B cell (primary cell): ENCODE results near the gene ZMYND15. TPM values are rescaled to one million over a fixed set of nuclear protein-coding genes. Genes with fewer than 3 reads are reported as not detected.

Source experiments
- ATAC-seq: fragments of 200-7000 bp; cut with Tn5 transposase; one replicate; pipeline ENCODE4 v1.10.0; 2021; ENCODE audit warnings: low read depth, mild to moderate bottlenecking, moderate number of reproducible peaks, moderate library complexity
- CTCF ChIA-PET: fragments of 350-600 bp; sonication (Branson Sonifier 250); formaldehyde crosslinking; loops from one replicate; lab custom pipeline; 2021; ENCODE audit warnings: antibody characterized with exemption, inconsistent platforms; lab: Charles Lee
- POLR2A ChIA-PET: fragments of 350-600 bp; sonication (Branson Sonifier 250); formaldehyde crosslinking; loops from one replicate; lab custom pipeline; 2021; ENCODE audit warnings: antibody characterized with exemption; lab: Charles Lee
- DNase-seq: peaks from one replicate; pipeline ENCODE4 v3.0.0; 2013
- H2AFZ ChIP-seq: 2 replicates; pipeline ENCODE4 v1.6.1; 2012; ENCODE audit warnings: mild to moderate bottlenecking, low read depth, low read length; ENCODE audit not compliant: insufficient read depth, poor library complexity, severe bottlenecking
- H3K27ac ChIP-seq, 2 donors: 1 replicate in 1 of 2; 2 replicates in 1 of 2; pipeline ENCODE4 v1.5.1; 2012 to 2013; ENCODE audit warnings: low read length in 2 of 2, mild to moderate bottlenecking in 2 of 2, moderate library complexity in 1 of 2
- H3K27me3 ChIP-seq, 4 experiments: fragments of 200-600 bp in 1 of 4; sonication (generic) in 1 of 4; replicated peaks in 1 of 4; 1 replicate in 2 of 4; 2 replicates in 2 of 4; pipeline versions ENCODE4 v1.6.1 to v1.7.0; 2013 to 2016; ENCODE audit warnings: low read length in 3 of 4, mild to moderate bottlenecking in 2 of 4, mixed read lengths in 1 of 4, moderate library complexity in 1 of 4; ENCODE audit not compliant: insufficient read depth in 4 of 4, control insufficient read depth in 3 of 4; ENCODE audit errors: control extremely low read depth in 1 of 4
- H3K36me3 ChIP-seq, 2 experiments: replicated peaks in 1 of 2; 1 replicate in 1 of 2; 2 replicates in 1 of 2; pipeline versions ENCODE4 v1.6.1 to v1.7.1; 2013; ENCODE audit warnings: low read length in 1 of 2; ENCODE audit not compliant: insufficient read depth in 2 of 2, control insufficient read depth in 1 of 2; ENCODE audit errors: control extremely low read depth in 1 of 2, extremely low read depth in 1 of 2
- H3K4me1 ChIP-seq, 2 donors: fragments of 200-600 bp in 1 of 2; sonication (generic) in 1 of 2; 1 replicate in 1 of 2; 2 replicates in 1 of 2; pipeline versions ENCODE4 v1.5.1 to v1.6.1; 2013 to 2017; ENCODE audit warnings: low read length in 2 of 2; ENCODE audit not compliant: control insufficient read depth in 2 of 2, insufficient read depth in 2 of 2
- H3K4me2 ChIP-seq: replicated peaks from 2 replicates; pipeline ENCODE3; 2012; ENCODE audit warnings: mild to moderate bottlenecking, low read depth, low read length; ENCODE audit not compliant: poor library complexity, severe bottlenecking
- H3K4me3 ChIP-seq, 5 experiments: fragments of 200-600 bp in 1 of 5; sonication (generic) in 1 of 5; 1 replicate in 3 of 5; 2 replicates in 2 of 5; pipeline versions ENCODE4 v1.5.1 to v1.7.0; 2011 to 2016; ENCODE audit warnings: low read length in 4 of 5, mild to moderate bottlenecking in 4 of 5, low read depth in 2 of 5, control low read depth in 1 of 5, moderate library complexity in 1 of 5; ENCODE audit not compliant: insufficient read depth in 1 of 5; ENCODE audit errors: control extremely low read depth in 1 of 5, extremely low read depth in 1 of 5
- H3K79me2 ChIP-seq: fragments of 200-600 bp; sonication (generic); one replicate; pipeline ENCODE4 v1.6.0; 2016; ENCODE audit warnings: low read length; ENCODE audit not compliant: control insufficient read depth, insufficient read depth
- H3K9ac ChIP-seq: fragments of 200-600 bp; sonication (generic); 2 replicates; pipeline ENCODE4 v1.6.1; 2017; ENCODE audit warnings: mild to moderate bottlenecking, low read length, moderate library complexity
- H3K9me3 ChIP-seq, 3 donors: one replicate each; pipeline versions ENCODE4 v1.6.1 to v1.7.1; 2013; ENCODE audit warnings: low read length in 2 of 3; ENCODE audit not compliant: control insufficient read depth in 2 of 3, insufficient read depth in 1 of 3; ENCODE audit errors: control extremely low read depth in 1 of 3
- H4K20me1 ChIP-seq: 2 replicates; pipeline ENCODE4 v1.6.0; 2012; ENCODE audit warnings: mild to moderate bottlenecking, low read length; ENCODE audit not compliant: insufficient read depth, control insufficient read depth, poor library complexity, severe bottlenecking
- H3K27ac Mint-ChIP-seq: one replicate; pipeline ENCODE4 v1.8.0; 2021; ENCODE audit warnings: mixed read lengths
- H3K27me3 Mint-ChIP-seq: one replicate; pipeline ENCODE4 v1.8.0; 2021; ENCODE audit warnings: mixed read lengths
- H3K4me1 Mint-ChIP-seq: one replicate; pipeline ENCODE4 v1.8.0; 2021; ENCODE audit warnings: mixed read lengths
- H3K4me3 Mint-ChIP-seq: one replicate; pipeline ENCODE4 v1.8.0; 2021; ENCODE audit warnings: mixed read lengths
- H3K9me3 Mint-ChIP-seq: one replicate; pipeline ENCODE4 v1.8.0; 2022; ENCODE audit warnings: mixed read lengths; ENCODE audit not compliant: insufficient read depth
- EZH2 ChIP-seq: IDR thresholded peaks from 2 replicates; pipeline ENCODE4 v1.6.1; 2012; ENCODE audit warnings: borderline replicate concordance, low read depth, mild to moderate bottlenecking, moderate library complexity, low read length; ENCODE audit not compliant: insufficient read depth, poor library complexity, severe bottlenecking
- WGBS: methylation state at CpG from one replicate; pipeline ENCODE4 v1.1.5; 2013; ENCODE audit warnings: missing lambda C conversion rate; ENCODE audit not compliant: insufficient coverage; 5-methylcytosine and 5-hydroxymethylcytosine counted together
- intact Hi-C: fragments of 100-400 bp; cut with micrococcal nuclease; formaldehyde crosslinking; loops from one replicate; pipeline ENCODE4 v1.10.0; 2022
- polyA plus RNA-seq: library from polyadenylated mRNA; depleted of rRNA; stranded (reverse); fragments of >200 nt; gene quantifications from 2 replicates; pipeline ENCODE4 v1.2.3, GENCODE V29; 2012
- total RNA-seq, 2 donors: library from RNA; stranded (reverse); fragments of 120-200 nt in 1 of 2; gene quantifications; 1 replicate in 1 of 2; 2 replicates in 1 of 2; pipeline versions ENCODE4 v1.2.3 to v1.2.4, GENCODE V29; 2013 to 2022
- TF ChIP-seq, protein P1 (sequence below): fragments of 200-600 bp; IDR thresholded peaks from one replicate; pipeline ENCODE4 v1.8.0; 2022; ENCODE audit warnings: antibody characterized with exemption, mild to moderate bottlenecking

ZMYND15 gene
- total and polyA plus RNA-seq, 2 donors (not counting 1 experiment from before 2014, with no cell fraction given), result 0.72 to 2.5 TPM

DNA sequence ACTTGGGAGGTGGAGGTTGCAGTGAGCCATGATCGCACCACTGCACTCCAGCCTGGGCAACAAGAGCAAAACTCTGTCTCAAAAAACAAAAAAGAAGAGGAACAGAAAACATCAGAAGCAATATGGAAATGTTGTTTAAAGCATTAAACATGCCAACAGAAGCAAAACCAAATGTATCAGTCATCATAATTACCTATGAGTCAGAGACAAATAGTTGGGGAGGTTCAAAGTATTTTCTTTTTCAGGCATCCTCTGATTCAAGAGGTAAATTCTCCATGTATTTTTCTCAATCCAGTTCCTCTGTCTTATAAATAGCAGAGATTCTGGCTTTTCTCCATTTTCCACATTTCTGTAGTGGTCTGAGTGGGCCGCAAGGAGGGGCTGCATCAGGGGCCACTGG lies 30.0 kb downstream of the ZMYND15 start:
- Histone ChIP-seq H3K9ac (no peak overlapping the region), H3K79me2 (no peaks in the 10 kb centered on the region), H3K36me3 (no peaks in the 10 kb centered on the region), H3K9me3 (no peaks in the 10 kb centered on the region), H3K4me2 (no peak overlapping the region), H2AFZ (no peak overlapping the region), H3K4me1 (peaks cover 4 to 6% of the 10 kb centered on the region in 2 donors), H4K20me1 (no peaks in the 10 kb centered on the region), H3K27me3 (peaks cover 0 to 4% (median 0%) of the 10 kb centered on the region in 4 experiments), H3K4me3 (no peak overlapping the region), H3K27ac (no peak overlapping the region)
- Mint-ChIP-seq H3K27ac (no peak overlapping the region), H3K9me3 (no peaks in the 10 kb centered on the region), H3K4me1 (peaks cover 5% of the 10 kb centered on the region), H3K27me3 (peaks cover 6% of the 10 kb centered on the region), H3K4me3 (no peak overlapping the region)
- ChIA-PET CTCF (interaction anchor here (0.6 to 1.1 kb wide), 2 partner anchors 14 to 294 kb away, joined by 3 read pairs; no protein-coding TSS in a partner anchor), POLR2A (interaction anchor here (1.2 kb wide), 1 partner anchor 9 kb away, joined by 5 read pairs; no protein-coding TSS in a partner anchor)
- 100% methylated on average over 1 of the region's 2 CpGs for WGBS
- DNase-seq (no peak), ATAC-seq (no peak)
- intact Hi-C loops, result no loop called here
- TF ChIP-seq, protein P1, sequence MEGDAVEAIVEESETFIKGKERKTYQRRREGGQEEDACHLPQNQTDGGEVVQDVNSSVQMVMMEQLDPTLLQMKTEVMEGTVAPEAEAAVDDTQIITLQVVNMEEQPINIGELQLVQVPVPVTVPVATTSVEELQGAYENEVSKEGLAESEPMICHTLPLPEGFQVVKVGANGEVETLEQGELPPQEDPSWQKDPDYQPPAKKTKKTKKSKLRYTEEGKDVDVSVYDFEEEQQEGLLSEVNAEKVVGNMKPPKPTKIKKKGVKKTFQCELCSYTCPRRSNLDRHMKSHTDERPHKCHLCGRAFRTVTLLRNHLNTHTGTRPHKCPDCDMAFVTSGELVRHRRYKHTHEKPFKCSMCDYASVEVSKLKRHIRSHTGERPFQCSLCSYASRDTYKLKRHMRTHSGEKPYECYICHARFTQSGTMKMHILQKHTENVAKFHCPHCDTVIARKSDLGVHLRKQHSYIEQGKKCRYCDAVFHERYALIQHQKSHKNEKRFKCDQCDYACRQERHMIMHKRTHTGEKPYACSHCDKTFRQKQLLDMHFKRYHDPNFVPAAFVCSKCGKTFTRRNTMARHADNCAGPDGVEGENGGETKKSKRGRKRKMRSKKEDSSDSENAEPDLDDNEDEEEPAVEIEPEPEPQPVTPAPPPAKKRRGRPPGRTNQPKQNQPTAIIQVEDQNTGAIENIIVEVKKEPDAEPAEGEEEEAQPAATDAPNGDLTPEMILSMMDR, result no peak
- no peak for TF ChIP-seq EZH2

DNA sequence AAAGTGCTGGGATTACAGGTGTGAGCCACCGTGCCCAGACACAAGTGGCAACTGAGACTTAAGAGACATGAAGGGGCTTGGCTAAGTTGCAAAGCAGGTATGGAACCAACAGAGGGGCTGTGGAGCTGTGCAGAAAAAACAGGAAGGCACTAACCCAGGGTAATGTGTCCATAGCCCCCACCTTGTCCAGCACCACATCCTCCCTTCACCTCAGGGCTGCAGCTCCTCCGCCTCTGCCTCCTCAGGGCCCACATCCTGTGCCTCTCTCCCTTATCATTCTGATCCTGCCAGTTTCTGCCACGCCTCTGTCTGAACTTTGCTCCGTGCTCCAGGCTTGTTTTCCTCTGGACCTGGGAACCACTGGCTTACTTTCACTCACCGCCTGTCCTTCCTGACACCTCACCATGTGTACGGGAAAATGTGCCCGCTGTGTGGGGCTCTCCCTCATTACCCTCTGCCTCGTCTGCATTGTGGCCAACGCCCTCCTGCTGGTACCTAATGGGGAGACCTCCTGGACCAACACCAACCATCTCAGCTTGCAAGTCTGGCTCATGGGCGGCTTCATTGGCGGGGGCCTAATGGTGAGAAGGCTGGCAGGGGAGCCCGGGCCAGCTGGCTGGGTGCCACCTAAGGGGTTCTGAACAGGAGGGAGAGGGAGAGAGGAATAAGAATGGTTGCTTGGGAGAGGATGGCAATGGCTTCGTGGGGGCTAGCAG lies 32.0 kb downstream of the ZMYND15 start, which contains the start of gene TM4SF5:
Gene TM4SF5, plus strand, starts transcription at position 368 of the 716 bp plus-strand sequence. Its CDS starts 37 bp downstream, at position 405.
- ATAC-seq (no peak), DNase-seq (no peak)
- Histone ChIP-seq H3K27me3 (peaks cover 0 to 4% (median 0%) of the 10 kb centered on the region in 4 experiments), H3K79me2 (no peaks in the 10 kb centered on the region), H4K20me1 (no peaks in the 10 kb centered on the region), H3K4me1 (peaks cover 3 to 10% of the 10 kb centered on the region in 2 donors), H3K9me3 (no peaks in the 10 kb centered on the region), H3K4me3 (no peak within 1 kb of the TSS), H3K9ac (no peak within 1 kb of the TSS), H3K27ac (no peak within 1 kb of the TSS), H3K4me2 (no peak within 1 kb of the TSS), H3K36me3 (no peaks in the 10 kb centered on the region), H2AFZ (no peak within 1 kb of the TSS)
- intact Hi-C loops, result no loop called here
- no peak for TF ChIP-seq EZH2
- TF ChIP-seq, protein P1, result no peak
- H3K9me3 Mint-ChIP-seq, result no peaks in the 10 kb centered on the region
- ChIA-PET CTCF (interaction anchor here (1.4 kb wide), 1 partner anchor 23 kb away, joined by 4 read pairs; no protein-coding TSS in a partner anchor), POLR2A (no interaction called here)
- H3K27me3 Mint-ChIP-seq, result peaks cover 10% of the 10 kb centered on the region
- H3K4me3 Mint-ChIP-seq, result no peak within 1 kb of the TSS
- 72% methylated on average over 11 of the region's 13 CpGs for WGBS
- peaks cover 9% of the 10 kb centered on the region for H3K4me1 Mint-ChIP-seq
- no peak within 1 kb of the TSS for H3K27ac Mint-ChIP-seq
